GM12801 (cell line): Measurements from ENCODE around the gene ABCG4.

Experiments
- TF ChIP-seq, protein P1 (sequence below): IDR thresholded peaks from one replicate; pipeline ENCODE4 v1.5.1; 2011; ENCODE audit warnings: control low read depth; ENCODE audit not compliant: insufficient read length; ENCODE audit errors: extremely low read depth

The ABCG4 gene

GRCh38 chr11:119149018-119149785 lies at the start of gene ABCG4:
Gene ABCG4 (plus strand): TSS chr11:119149052. CDS start chr11:119149966, 914 bp downstream.
- TF ChIP-seq, protein P1, sequence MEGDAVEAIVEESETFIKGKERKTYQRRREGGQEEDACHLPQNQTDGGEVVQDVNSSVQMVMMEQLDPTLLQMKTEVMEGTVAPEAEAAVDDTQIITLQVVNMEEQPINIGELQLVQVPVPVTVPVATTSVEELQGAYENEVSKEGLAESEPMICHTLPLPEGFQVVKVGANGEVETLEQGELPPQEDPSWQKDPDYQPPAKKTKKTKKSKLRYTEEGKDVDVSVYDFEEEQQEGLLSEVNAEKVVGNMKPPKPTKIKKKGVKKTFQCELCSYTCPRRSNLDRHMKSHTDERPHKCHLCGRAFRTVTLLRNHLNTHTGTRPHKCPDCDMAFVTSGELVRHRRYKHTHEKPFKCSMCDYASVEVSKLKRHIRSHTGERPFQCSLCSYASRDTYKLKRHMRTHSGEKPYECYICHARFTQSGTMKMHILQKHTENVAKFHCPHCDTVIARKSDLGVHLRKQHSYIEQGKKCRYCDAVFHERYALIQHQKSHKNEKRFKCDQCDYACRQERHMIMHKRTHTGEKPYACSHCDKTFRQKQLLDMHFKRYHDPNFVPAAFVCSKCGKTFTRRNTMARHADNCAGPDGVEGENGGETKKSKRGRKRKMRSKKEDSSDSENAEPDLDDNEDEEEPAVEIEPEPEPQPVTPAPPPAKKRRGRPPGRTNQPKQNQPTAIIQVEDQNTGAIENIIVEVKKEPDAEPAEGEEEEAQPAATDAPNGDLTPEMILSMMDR = no peak

- TF ChIP-seq, protein P1 = no peak
Measured at GRCh38 chr11:119099711-119100110, 49.1 kb upstream of the ABCG4 start.

GRCh38 chr11:119100246-119100970 lies 48.4 kb upstream of the ABCG4 start:
- TF ChIP-seq, protein P1 = no peak

GRCh38 chr11:119100994-119101758 lies 47.7 kb upstream of the ABCG4 start:
- TF ChIP-seq, protein P1 = no peak

DNA sequence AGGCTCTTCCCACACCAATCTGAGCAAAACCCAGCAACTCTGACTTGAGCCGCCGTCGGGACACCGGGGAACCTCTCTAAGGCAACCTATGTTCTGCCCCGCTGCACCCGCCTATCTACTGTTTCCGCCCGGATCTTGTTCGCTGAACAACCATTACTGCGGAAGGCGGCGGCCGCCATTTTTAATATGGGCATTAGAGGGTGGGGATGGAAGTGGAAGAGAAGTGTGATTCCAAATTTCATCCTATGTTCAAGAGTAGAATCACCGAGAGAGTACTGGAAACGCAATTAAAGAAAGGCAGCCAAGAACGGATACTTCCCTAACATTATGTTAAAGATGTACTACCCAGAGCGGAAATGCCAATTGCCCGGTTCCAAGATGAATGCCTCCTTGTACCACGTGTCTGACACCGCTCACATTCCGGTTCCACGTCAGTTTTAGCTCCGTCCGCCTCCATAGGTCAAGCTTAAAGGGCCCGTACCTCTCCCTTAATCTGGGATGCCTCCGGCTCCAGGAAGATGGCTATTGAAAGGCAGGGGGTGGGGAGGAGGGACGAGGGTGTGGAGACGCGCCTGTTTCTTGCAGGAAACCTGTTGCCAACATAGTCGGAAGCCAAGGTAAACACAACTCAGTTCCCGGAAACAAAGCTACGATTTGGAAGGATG lies 47.0 kb upstream of the ABCG4 start, which contains the start of gene DPAGT1:
TSS of gene DPAGT1 (minus strand) at position 95 of the 665 bp plus-strand sequence. CDS start 198 bp downstream, outside the sequence.
- TF ChIP-seq, protein P1 = no peak

GRCh38 chr11:119103793-119104192 lies 45.1 kb upstream of the ABCG4 start:
- TF ChIP-seq, protein P1 = no peak
